Liver (tissue), 9 donors: ENCODE measurements around the gene CYP8B1. TPM values are rescaled to one million over a fixed set of nuclear protein-coding genes. Genes with fewer than 3 reads are reported as not detected.
A peak's percentile ranks its signal among the peaks of the same experiment; 100 is the strongest.

Experiments
- DNase-seq: peaks from one replicate; pipeline ENCODE4 v3.0.0-alpha.2; 2017; ENCODE audit warnings: low spot score
- H3K27ac ChIP-seq, 2 donors: one replicate each; pipeline ENCODE4 v1.7.0; 2013; ENCODE audit warnings: inconsistent platforms in 2 of 2, low read length in 2 of 2, control low read depth in 1 of 2, low read depth in 1 of 2, mild to moderate bottlenecking in 1 of 2
- H3K27me3 ChIP-seq, 4 donors: one replicate each; pipeline versions ENCODE4 v1.6.1 to v1.7.0; 2013; ENCODE audit warnings: low read length in 3 of 4, inconsistent platforms in 1 of 4, mild to moderate bottlenecking in 1 of 4, moderate library complexity in 1 of 4; ENCODE audit not compliant: control insufficient read depth in 4 of 4, insufficient read depth in 4 of 4
- H3K36me3 ChIP-seq, 4 donors: one replicate each; pipeline versions ENCODE4 v1.6.1 to v1.7.0; 2013; ENCODE audit warnings: low read length in 3 of 4, mild to moderate bottlenecking in 3 of 4, low read depth in 1 of 4, moderate library complexity in 1 of 4; ENCODE audit not compliant: control insufficient read depth in 4 of 4, insufficient read depth in 3 of 4
- H3K4me1 ChIP-seq, 4 donors: one replicate each; pipeline versions ENCODE4 v1.6.1 to v1.7.0; 2013; ENCODE audit warnings: low read length in 3 of 4, mild to moderate bottlenecking in 3 of 4, moderate library complexity in 1 of 4; ENCODE audit not compliant: control insufficient read depth in 4 of 4, insufficient read depth in 4 of 4
- H3K4me3 ChIP-seq, 3 donors: one replicate each; pipeline versions ENCODE4 v1.6.1 to v1.7.0; 2013; ENCODE audit warnings: low read length in 3 of 3, control low read depth in 1 of 3, low read depth in 1 of 3, mild to moderate bottlenecking in 1 of 3
- H3K9ac ChIP-seq, 2 donors: one replicate each; pipeline ENCODE4 v1.7.0; 2013; ENCODE audit warnings: low read length in 2 of 2, mild to moderate bottlenecking in 2 of 2, moderate library complexity in 2 of 2, control low read depth in 1 of 2, low read depth in 1 of 2
- H3K9me3 ChIP-seq, 4 donors: one replicate each; pipeline versions ENCODE4 v1.6.1 to v1.7.0; 2013; ENCODE audit warnings: low read length in 3 of 4; ENCODE audit not compliant: control insufficient read depth in 4 of 4
- ATF3 ChIP-seq: IDR thresholded peaks from 2 replicates; pipeline ENCODE4 v1.6.1; 2016; ENCODE audit warnings: antibody characterized with exemption
- CTCF ChIP-seq: fragments of 150-350 bp; IDR thresholded peaks from 2 replicates; pipeline ENCODE4 v1.5.1; 2017; ENCODE audit warnings: improper control_type of control experiment, low read depth, low read length; ENCODE audit not compliant: missing input control
- EGR1 ChIP-seq, 2 donors: IDR thresholded peaks; 2 replicates each; pipeline ENCODE4 v1.6.1; 2016 to 2018; ENCODE audit warnings: antibody characterized with exemption in 2 of 2, low read depth in 2 of 2
- FOXA1 ChIP-seq: IDR thresholded peaks from 2 replicates; pipeline ENCODE4 v1.6.1; 2016; ENCODE audit warnings: antibody characterized with exemption
- FOXA2 ChIP-seq: IDR thresholded peaks from 2 replicates; pipeline ENCODE4 v1.6.1; 2016; ENCODE audit warnings: antibody characterized with exemption
- GABPA ChIP-seq, 2 donors: IDR thresholded peaks in 1 of 2; conservative IDR thresholded peaks in 1 of 2; 2 replicates each; pipeline ENCODE4 v1.6.1; 2016; ENCODE audit warnings: antibody characterized with exemption in 2 of 2, mild to moderate bottlenecking in 1 of 2, moderate library complexity in 1 of 2
- HNF4A ChIP-seq, 2 donors: conservative IDR thresholded peaks; 2 replicates each; pipeline ENCODE4 v1.6.1; 2016; ENCODE audit warnings: antibody characterized with exemption in 2 of 2, mild to moderate bottlenecking in 2 of 2
- HNF4G ChIP-seq: IDR thresholded peaks from 2 replicates; pipeline ENCODE4 v1.6.1; 2016; ENCODE audit warnings: antibody characterized with exemption
- JUND ChIP-seq, 2 donors: IDR thresholded peaks; 2 replicates each; pipeline ENCODE4 v1.6.1; 2016; ENCODE audit warnings: antibody characterized with exemption in 2 of 2
- MAX ChIP-seq: IDR thresholded peaks from 2 replicates; pipeline ENCODE4 v1.6.1; 2016; ENCODE audit warnings: antibody characterized with exemption
- NR2F2 ChIP-seq: IDR thresholded peaks from 2 replicates; pipeline ENCODE4 v1.6.1; 2016; ENCODE audit warnings: antibody characterized with exemption
- RAD21 ChIP-seq, 2 donors: IDR thresholded peaks; 2 replicates each; pipeline ENCODE4 v1.6.1; 2016; ENCODE audit warnings: antibody characterized with exemption in 2 of 2, mild to moderate bottlenecking in 2 of 2
- REST ChIP-seq: IDR thresholded peaks from 2 replicates; pipeline ENCODE4 v1.6.1; 2016; ENCODE audit warnings: antibody characterized with exemption, mild to moderate bottlenecking
- RXRA ChIP-seq, 2 donors: IDR thresholded peaks; 2 replicates each; pipeline ENCODE4 v1.6.1; 2017 to 2018; ENCODE audit warnings: antibody characterized with exemption in 2 of 2, mild to moderate bottlenecking in 1 of 2
- SP1 ChIP-seq: IDR thresholded peaks from 2 replicates; pipeline ENCODE4 v1.6.1; 2018; ENCODE audit warnings: antibody characterized with exemption, mild to moderate bottlenecking
- TAF1 ChIP-seq: conservative IDR thresholded peaks from 2 replicates; pipeline ENCODE4 v1.6.1; 2016; ENCODE audit warnings: antibody characterized with exemption, mild to moderate bottlenecking
- YY1 ChIP-seq: IDR thresholded peaks from 2 replicates; pipeline ENCODE4 v1.6.1; 2016; ENCODE audit warnings: antibody characterized with exemption, mild to moderate bottlenecking
- ZBTB33 ChIP-seq: IDR thresholded peaks from 2 replicates; pipeline ENCODE4 v1.6.1; 2016; ENCODE audit warnings: antibody characterized with exemption
- WGBS: extraction: QIAGEN DNeasy Blood & Tissue Kit; methylation state at CpG from one replicate; pipeline ENCODE4 v1.1.7; 2013; 5-methylcytosine and 5-hydroxymethylcytosine counted together
- polyA plus RNA-seq, 2 donors: library from polyadenylated mRNA; stranded (reverse) in 1 of 2; unstranded in 1 of 2; fragments of 200-250 nt in 1 of 2; fragments of >200 nt in 1 of 2; fragmentation: Nextera tagmentation in 1 of 2; extraction: Ambion mirVana in 1 of 2; gene quantifications; one replicate each; pipeline versions ENCODE4 v1.2.1 to v1.2.3, GENCODE V29; 2013 to 2015
- total RNA-seq, 2 donors: library from RNA; depleted of rRNA; stranded (reverse); fragments of >200 nt; gene quantifications; one replicate each; pipeline ENCODE4 v1.2.3, GENCODE V29; 2014
- donor health status: healthy.
- donor health status: healthy.
- donor health status: healthy.
- donor health status: healthy.
- donor health status: healthy.

The CYP8B1 gene
- total and polyA plus RNA-seq, 4 donors: 21.2 to 490 (median 223) TPM

- peak overlapping the region; percentile 73 to 90 for H3K27ac ChIP-seq
- H3K4me3 ChIP-seq: peak overlapping the region; percentile 62 to 91 (median 84)
- peak overlapping the region; percentile 13 to 91 for H3K9ac ChIP-seq
- peaks cover 5 to 41% (median 32%) of the 10 kb centered on the region in 4 donors for H3K4me1 ChIP-seq
- WGBS: 40% methylated on average over 1 of the region's 1 CpG
- no peaks in the 10 kb centered on the region for H3K36me3 ChIP-seq
- no peaks in the 10 kb centered on the region for H3K9me3 ChIP-seq
- TF ChIP-seq RXRA (IDR thresholded peaks at IDR 0.05): peak in 1 of 2 donors; percentile 14
- no peak for TF ChIP-seq MAX
- no peak for TF ChIP-seq HNF4G
- TF ChIP-seq SP1: peak; percentile 20
- peak; percentile 40 for TF ChIP-seq TAF1
- TF ChIP-seq ZBTB33: no peak
- TF ChIP-seq HNF4A (conservative IDR thresholded peaks at IDR 0.05): peak in 1 of 2 donors; percentile 9
- peak; percentile 36 for TF ChIP-seq REST
- TF ChIP-seq CTCF: no peak
- TF ChIP-seq FOXA1: no peak
- TF ChIP-seq ATF3: no peak
- no peak for TF ChIP-seq EGR1 (IDR thresholded peaks at IDR 0.05; ENCODE audit: low read depth in 2 of 2)
- no peak for TF ChIP-seq FOXA2
- TF ChIP-seq NR2F2: no peak
- no peaks in the 10 kb centered on the region for H3K27me3 ChIP-seq
- DNase-seq: no peak
Measured at GRCh38 chr3:42872718-42873117, 3.0 kb downstream of the CYP8B1 start.

- WGBS: 38% methylated on average over 5 of the region's 5 CpGs
- Histone ChIP-seq H3K27me3 (no peaks in the 10 kb centered on the region), H3K4me1 (peaks cover 6 to 40% (median 31%) of the 10 kb centered on the region in 4 donors), H3K4me3 (peak overlapping the region; percentile 62 to 91 (median 84)), H3K9ac (peak overlapping the region; percentile 13 to 91), H3K27ac (peak overlapping the region; percentile 73 to 90), H3K36me3 (no peaks in the 10 kb centered on the region), H3K9me3 (no peaks in the 10 kb centered on the region)
- DNase-seq: no peak
- peak in 1 of 2 donors; percentile 62 for TF ChIP-seq EGR1 (IDR thresholded peaks at IDR 0.05; ENCODE audit: low read depth in 2 of 2)
- TF ChIP-seq GABPA (IDR thresholded peaks at IDR 0.05 in 1 of 2, conservative IDR thresholded peaks at IDR 0.05 in 1 of 2): no peak
- TF ChIP-seq TAF1: no peak
- TF ChIP-seq YY1: peak; percentile 59
- TF ChIP-seq HNF4A (conservative IDR thresholded peaks at IDR 0.05): no peak
- TF ChIP-seq HNF4G: no peak
- peak in 1 of 2 donors; percentile 3 for TF ChIP-seq RAD21 (IDR thresholded peaks at IDR 0.05)
- TF ChIP-seq MAX: no peak
- no peak for TF ChIP-seq SP1
- no peak for TF ChIP-seq JUND (IDR thresholded peaks at IDR 0.05)
- no peak for TF ChIP-seq ATF3
- TF ChIP-seq FOXA2: no peak
- TF ChIP-seq ZBTB33: no peak
Measured at GRCh38 chr3:42871592-42872196, 4.0 kb downstream of the CYP8B1 start.
